Thymus (tissue), 11 donors: ENCODE measurements around the gene ASPRV1. TPM values are rescaled to one million over a fixed set of nuclear protein-coding genes. Genes with fewer than 3 reads are reported as not detected.

Experiments
- DNase-seq, 9 donors: peaks; one replicate each; pipeline ENCODE4 v3.0.0-alpha.2; 2013; ENCODE audit warnings: low spot score in 9 of 9, low read depth in 6 of 9, missing footprints in 1 of 9
- H3K27ac ChIP-seq, 2 donors: one replicate each; pipeline ENCODE4 v1.5.1; 2013; ENCODE audit warnings: control low read depth in 1 of 2, low read depth in 1 of 2, low read length in 1 of 2, mild to moderate bottlenecking in 1 of 2, moderate library complexity in 1 of 2
- H3K27me3 ChIP-seq, 2 donors: one replicate each; pipeline ENCODE4 v1.5.1; 2013; ENCODE audit warnings: low read length in 1 of 2; ENCODE audit not compliant: control insufficient read depth in 2 of 2, insufficient read depth in 1 of 2
- H3K36me3 ChIP-seq, 2 donors: one replicate each; pipeline ENCODE4 v1.5.1; 2013; ENCODE audit warnings: low read length in 1 of 2, mild to moderate bottlenecking in 1 of 2, moderate library complexity in 1 of 2; ENCODE audit not compliant: control insufficient read depth in 2 of 2, insufficient read depth in 2 of 2
- H3K4me1 ChIP-seq, 2 donors: one replicate each; pipeline ENCODE4 v1.5.1; 2013; ENCODE audit warnings: low read length in 2 of 2; ENCODE audit not compliant: control insufficient read depth in 2 of 2, insufficient read depth in 2 of 2
- H3K4me3 ChIP-seq, 2 donors: one replicate each; pipeline ENCODE4 v1.5.1; 2013; ENCODE audit warnings: low read length in 2 of 2, control low read depth in 1 of 2, mild to moderate bottlenecking in 1 of 2
- H3K9me3 ChIP-seq, 2 donors: one replicate each; pipeline ENCODE4 v1.5.1; 2013; ENCODE audit warnings: low read length in 1 of 2, mild to moderate bottlenecking in 1 of 2; ENCODE audit not compliant: control insufficient read depth in 2 of 2, insufficient read depth in 1 of 2
- WGBS: extraction: QIAGEN DNeasy Blood & Tissue Kit; methylation state at CpG from one replicate; pipeline ENCODE4 v1.1.7; 2013; 5-methylcytosine and 5-hydroxymethylcytosine counted together
- polyA plus RNA-seq: library from polyadenylated mRNA; stranded (reverse); fragments of 200-250 nt; gene quantifications from one replicate; pipeline ENCODE4 v1.2.3, GENCODE V29; 2013
- total RNA-seq: library from RNA; stranded (reverse); fragments of 120-200 nt; gene quantifications from one replicate; pipeline ENCODE4 v1.2.4, GENCODE V29; 2013
- donor health status: healthy.

ASPRV1 gene
- total and polyA plus RNA-seq, 2 donors, result 1.5 to 7.1 TPM

- peaks cover 0 to 9% of the 10 kb centered on the region in 2 donors for H3K9me3 ChIP-seq
- 79% methylated on average over 3 of the region's 3 CpGs for WGBS
- H3K4me3 ChIP-seq, result no peak overlapping the region
- no peaks in the 10 kb centered on the region for H3K36me3 ChIP-seq
- H3K27ac ChIP-seq, result no peak overlapping the region
- no peak for DNase-seq
- no peaks in the 10 kb centered on the region for H3K27me3 ChIP-seq
- H3K4me1 ChIP-seq, result peaks cover 7 to 33% of the 10 kb centered on the region in 2 donors
Measured at GRCh38 chr2:69983392-69983966, 22.0 kb upstream of the ASPRV1 start.

- peak in 1 of 9 donors; percentile 46 for DNase-seq
- H3K27ac ChIP-seq, result peak overlapping the region in 1 of 2 donors; percentile 77
- peaks cover 0 to 22% of the 10 kb centered on the region in 2 donors for H3K9me3 ChIP-seq
- no peak overlapping the region for H3K4me3 ChIP-seq
- no peaks in the 10 kb centered on the region for H3K27me3 ChIP-seq
- H3K36me3 ChIP-seq, result no peaks in the 10 kb centered on the region
- peaks cover 31 to 47% of the 10 kb centered on the region in 2 donors for H3K4me1 ChIP-seq
- WGBS, result 95% methylated on average over 8 of the region's 8 CpGs
Measured at GRCh38 chr2:69979902-69980807, 18.7 kb upstream of the ASPRV1 start.

- Histone ChIP-seq H3K27me3 (no peaks in the 10 kb centered on the region), H3K4me1 (peaks cover 50 to 64% of the 10 kb centered on the region in 2 donors), H3K9me3 (peaks cover 0 to 22% of the 10 kb centered on the region in 2 donors), H3K36me3 (no peaks in the 10 kb centered on the region), H3K27ac (peak overlapping the region; percentile 61 to 93), H3K4me3 (no peak overlapping the region)
- no peak for DNase-seq
- WGBS, result 95% methylated on average over 4 of the region's 4 CpGs
Measured at GRCh38 chr2:69977906-69978482, 16.6 kb upstream of the ASPRV1 start.

- H3K27ac ChIP-seq, result peak overlapping the region in 1 of 2 donors; percentile 93
- no peak overlapping the region for H3K4me3 ChIP-seq
- no peaks in the 10 kb centered on the region for H3K36me3 ChIP-seq
- peaks cover 55 to 70% of the 10 kb centered on the region in 2 donors for H3K4me1 ChIP-seq
- no peaks in the 10 kb centered on the region for H3K27me3 ChIP-seq
- 57% methylated on average over 8 of the region's 8 CpGs for WGBS
- peaks cover 0 to 22% of the 10 kb centered on the region in 2 donors for H3K9me3 ChIP-seq
- DNase-seq, result peak in 7 of 9 donors; percentile 41 to 87 (median 73)
Measured at GRCh38 chr2:69977186-69977585, 15.8 kb upstream of the ASPRV1 start.

GRCh38 chr2:69975853-69976462, 14.5 kb upstream of the ASPRV1 start:
- Histone ChIP-seq H3K27me3 (no peaks in the 10 kb centered on the region), H3K27ac (peak overlapping the region; percentile 72 to 93), H3K9me3 (peaks cover 0 to 22% of the 10 kb centered on the region in 2 donors), H3K36me3 (no peaks in the 10 kb centered on the region), H3K4me3 (no peak overlapping the region), H3K4me1 (peaks cover 55 to 70% of the 10 kb centered on the region in 2 donors)
- DNase-seq, result peak in 6 of 9 donors; percentile 57 to 77 (median 68)
- 39% methylated on average over 13 of the region's 13 CpGs for WGBS

GRCh38 chr2:69975136-69975852, 13.9 kb upstream of the ASPRV1 start:
- no peak overlapping the region for H3K4me3 ChIP-seq
- 95% methylated on average over 12 of the region's 12 CpGs for WGBS
- DNase-seq, result no peak
- H3K9me3 ChIP-seq, result peaks cover 0 to 22% of the 10 kb centered on the region in 2 donors
- H3K27me3 ChIP-seq, result no peaks in the 10 kb centered on the region
- peaks cover 55 to 74% of the 10 kb centered on the region in 2 donors for H3K4me1 ChIP-seq
- H3K36me3 ChIP-seq, result no peaks in the 10 kb centered on the region
- peak overlapping the region; percentile 70 to 93 for H3K27ac ChIP-seq

GRCh38 chr2:69973335-69973735, 11.9 kb upstream of the ASPRV1 start:
- DNase-seq, result no peak
- Histone ChIP-seq H3K9me3 (peaks cover 0 to 12% of the 10 kb centered on the region in 2 donors), H3K27ac (no peak overlapping the region), H3K36me3 (no peaks in the 10 kb centered on the region), H3K4me1 (peaks cover 48 to 68% of the 10 kb centered on the region in 2 donors), H3K27me3 (no peaks in the 10 kb centered on the region), H3K4me3 (no peak overlapping the region)
- 51% methylated on average over 4 of the region's 4 CpGs for WGBS

- DNase-seq, result no peak
- Histone ChIP-seq H3K27me3 (no peaks in the 10 kb centered on the region), H3K4me3 (no peak overlapping the region), H3K4me1 (peaks cover 45 to 63% of the 10 kb centered on the region in 2 donors), H3K27ac (no peak overlapping the region), H3K9me3 (peaks cover 0 to 7% of the 10 kb centered on the region in 2 donors), H3K36me3 (no peaks in the 10 kb centered on the region)
- 98% methylated on average over 1 of the region's 1 CpG for WGBS
Measured at GRCh38 chr2:69972822-69973221, 11.4 kb upstream of the ASPRV1 start.
